Tibial nerve (tissue), 4 donors: Measurements from ENCODE around the gene CNDP1. TPM values are rescaled to one million over a fixed set of nuclear protein-coding genes. Genes with fewer than 3 reads are reported as not detected.

Source experiments
- DNase-seq, 2 donors: peaks; one replicate each; pipeline ENCODE4 v3.0.0-alpha.2; 2019; ENCODE audit warnings: low spot score in 2 of 2
- H3K27ac ChIP-seq, 4 donors: fragments of 200-600 bp; sonication (generic) in 3 of 4; one replicate each; pipeline ENCODE4 v1.5.1; 2017 to 2019; ENCODE audit warnings: mild to moderate bottlenecking in 1 of 4
- H3K27me3 ChIP-seq, 2 donors: fragments of 200-600 bp; sonication (generic) in 1 of 2; one replicate each; pipeline versions ENCODE4 v1.5.1 to v1.6.0; 2017 to 2019
- H3K36me3 ChIP-seq, 3 donors: fragments of 200-600 bp; sonication (generic); one replicate each; pipeline ENCODE4 v1.5.1; 2018 to 2019
- H3K4me1 ChIP-seq, 4 donors: fragments of 200-600 bp; sonication (generic) in 3 of 4; one replicate each; pipeline ENCODE4 v1.5.1; 2017 to 2019
- H3K4me3 ChIP-seq, 4 donors: fragments of 200-600 bp; sonication (generic) in 3 of 4; one replicate each; pipeline ENCODE4 v1.5.1; 2017 to 2019; ENCODE audit warnings: mild to moderate bottlenecking in 1 of 4, moderate library complexity in 1 of 4
- H3K9me3 ChIP-seq, 4 donors: fragments of 200-600 bp; sonication (generic) in 3 of 4; one replicate each; pipeline ENCODE4 v1.5.1; 2017 to 2019
- EP300 ChIP-seq, 2 donors: sonication (generic); formaldehyde crosslinking; IDR thresholded peaks; one replicate each; pipeline ENCODE4 v1.6.1; 2017; ENCODE audit warnings: antibody characterized with exemption in 2 of 2, mild to moderate bottlenecking in 1 of 2
- POLR2A ChIP-seq, 2 donors: fragments of 450-650 bp; IDR thresholded peaks; one replicate each; pipeline ENCODE4 v1.6.1; 2017; ENCODE audit warnings: antibody characterized with exemption in 2 of 2, mild to moderate bottlenecking in 2 of 2, moderate library complexity in 2 of 2
- WGBS, 2 donors: methylation state at CpG; one replicate each; pipeline ENCODE4 v1.1.5; 2018; 5-methylcytosine and 5-hydroxymethylcytosine counted together
- total RNA-seq, 4 donors: library from RNA; depleted of rRNA; stranded (reverse); fragments of >200 nt; gene quantifications; one replicate each; pipeline ENCODE4 v1.1.0, GENCODE V29; 2016
- TF ChIP-seq, protein P1 (sequence below), 5 experiments: fragments of 200-600 bp in 3 of 5; fragments of 450-650 bp in 2 of 5; sonication (generic) in 3 of 5; IDR thresholded peaks; one replicate each; pipeline ENCODE4 v1.5.1; 2016 to 2019; ENCODE audit warnings: antibody characterized with exemption in 5 of 5, mild to moderate bottlenecking in 3 of 5, moderate library complexity in 2 of 5

Gene CNDP1
- total RNA-seq, 4 donors from 2014 or later: 0.22 to 1.0 TPM; not detected in 2

DNA sequence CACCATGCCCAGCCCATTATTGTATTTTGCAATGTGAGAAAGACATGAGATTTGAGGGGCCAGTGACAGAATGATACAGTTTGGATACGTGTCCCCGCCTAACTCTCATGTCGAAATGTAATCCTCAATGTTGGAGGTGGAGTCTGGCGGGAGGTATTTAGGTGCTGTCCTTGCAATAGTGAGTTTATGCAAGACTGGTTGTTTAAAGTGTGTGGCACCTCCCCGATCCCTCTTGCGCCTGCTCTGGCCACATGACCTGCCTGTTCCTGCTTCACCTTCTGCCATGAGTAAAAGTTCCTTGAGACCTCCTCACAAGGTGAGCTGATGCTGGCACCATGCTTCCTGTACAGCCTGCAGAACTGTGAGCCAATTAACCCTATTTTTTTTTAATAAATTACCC, 16.6 kb downstream of the CNDP1 start:
- WGBS, 2 donors: 95 to 97% methylated on average over 6 of the region's 6 CpGs
- Histone ChIP-seq H3K36me3 (no peaks in the 10 kb centered on the region), H3K27ac (no peak overlapping the region), H3K4me3 (no peak overlapping the region), H3K4me1 (peaks cover 0 to 27% (median 8%) of the 10 kb centered on the region in 4 donors), H3K9me3 (peaks cover 0 to 22% (median 3%) of the 10 kb centered on the region in 4 donors), H3K27me3 (no peaks in the 10 kb centered on the region)
- no peak for DNase-seq
- TF ChIP-seq EP300 (IDR thresholded peaks at IDR 0.05) (no peak), POLR2A (IDR thresholded peaks at IDR 0.05) (no peak)
- TF ChIP-seq, protein P1, sequence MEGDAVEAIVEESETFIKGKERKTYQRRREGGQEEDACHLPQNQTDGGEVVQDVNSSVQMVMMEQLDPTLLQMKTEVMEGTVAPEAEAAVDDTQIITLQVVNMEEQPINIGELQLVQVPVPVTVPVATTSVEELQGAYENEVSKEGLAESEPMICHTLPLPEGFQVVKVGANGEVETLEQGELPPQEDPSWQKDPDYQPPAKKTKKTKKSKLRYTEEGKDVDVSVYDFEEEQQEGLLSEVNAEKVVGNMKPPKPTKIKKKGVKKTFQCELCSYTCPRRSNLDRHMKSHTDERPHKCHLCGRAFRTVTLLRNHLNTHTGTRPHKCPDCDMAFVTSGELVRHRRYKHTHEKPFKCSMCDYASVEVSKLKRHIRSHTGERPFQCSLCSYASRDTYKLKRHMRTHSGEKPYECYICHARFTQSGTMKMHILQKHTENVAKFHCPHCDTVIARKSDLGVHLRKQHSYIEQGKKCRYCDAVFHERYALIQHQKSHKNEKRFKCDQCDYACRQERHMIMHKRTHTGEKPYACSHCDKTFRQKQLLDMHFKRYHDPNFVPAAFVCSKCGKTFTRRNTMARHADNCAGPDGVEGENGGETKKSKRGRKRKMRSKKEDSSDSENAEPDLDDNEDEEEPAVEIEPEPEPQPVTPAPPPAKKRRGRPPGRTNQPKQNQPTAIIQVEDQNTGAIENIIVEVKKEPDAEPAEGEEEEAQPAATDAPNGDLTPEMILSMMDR (IDR thresholded peaks at IDR 0.05): no peak

DNA sequence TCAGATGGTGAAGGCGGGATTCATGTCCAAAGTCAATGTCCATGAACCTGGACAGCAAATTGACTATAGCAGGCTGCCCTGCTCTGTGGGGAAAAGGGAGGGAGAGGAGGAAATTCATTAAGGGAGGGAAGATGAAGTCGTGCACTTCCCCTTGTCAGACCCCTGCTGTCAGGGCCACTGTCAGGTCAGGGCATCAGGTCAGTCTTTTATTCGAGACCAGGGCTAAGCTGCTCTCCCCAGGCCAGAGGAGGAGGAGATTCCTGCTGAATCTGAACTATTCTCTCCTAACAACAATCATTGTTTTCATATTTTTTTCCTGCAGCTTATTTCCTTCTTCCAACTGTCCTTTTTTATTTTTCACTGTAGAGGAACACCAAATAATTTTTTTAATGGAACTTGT, 17.2 kb downstream of the CNDP1 start:
- H3K27ac ChIP-seq: no peak overlapping the region
- peaks cover 0 to 21% (median 7%) of the 10 kb centered on the region in 4 donors for H3K4me1 ChIP-seq
- 32 to 41% methylated on average over 3 of the region's 3 CpGs for WGBS, 2 donors
- H3K27me3 ChIP-seq: no peaks in the 10 kb centered on the region
- no peak for DNase-seq
- no peak overlapping the region for H3K4me3 ChIP-seq
- TF ChIP-seq POLR2A (IDR thresholded peaks at IDR 0.05) (no peak), EP300 (IDR thresholded peaks at IDR 0.05) (no peak)
- TF ChIP-seq, protein P1 (IDR thresholded peaks at IDR 0.05): no peak
- no peaks in the 10 kb centered on the region for H3K36me3 ChIP-seq
- H3K9me3 ChIP-seq: peaks cover 0 to 22% (median 3%) of the 10 kb centered on the region in 4 donors

DNA sequence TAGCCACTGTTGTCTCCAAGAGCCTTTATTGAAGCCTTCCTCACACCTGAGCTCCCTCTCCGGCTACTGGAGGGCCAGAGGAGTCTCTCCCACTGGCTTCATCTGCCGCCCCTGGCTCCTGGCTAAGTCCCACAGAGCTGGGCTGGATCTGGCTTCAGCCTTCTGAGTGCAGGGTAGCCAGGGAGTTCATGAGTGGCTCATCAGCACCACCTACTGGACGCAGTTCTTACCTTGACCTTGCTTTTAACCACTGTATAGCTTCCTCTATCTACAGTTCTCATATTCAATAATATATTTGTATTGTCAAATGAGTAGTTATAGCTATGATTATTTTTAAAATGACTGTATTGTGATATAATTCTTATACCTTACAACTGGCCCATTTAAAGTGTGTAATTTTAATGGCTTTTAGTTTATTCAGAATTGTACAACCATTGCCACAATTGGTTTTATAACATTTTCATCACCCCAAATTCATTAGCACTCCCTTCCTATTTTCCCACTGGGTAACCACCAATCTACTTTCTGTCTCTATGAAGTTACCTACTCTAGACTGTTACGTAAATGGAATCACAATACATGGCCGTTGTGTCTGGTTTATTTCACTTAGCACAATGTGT, 17.7 kb downstream of the CNDP1 start:
- Histone ChIP-seq H3K4me3 (no peak overlapping the region), H3K27ac (no peak overlapping the region), H3K27me3 (no peaks in the 10 kb centered on the region), H3K36me3 (no peaks in the 10 kb centered on the region), H3K9me3 (peaks cover 0 to 22% (median 3%) of the 10 kb centered on the region in 4 donors), H3K4me1 (peaks cover 0 to 15% (median 4%) of the 10 kb centered on the region in 4 donors)
- DNase-seq: peak; percentile 83 to 97
- TF ChIP-seq, protein P1 (IDR thresholded peaks at IDR 0.05): peak; percentile 72 to 83 (median 75)
- no peak for TF ChIP-seq POLR2A (IDR thresholded peaks at IDR 0.05)
- 24 to 26% methylated on average over 5 of the region's 5 CpGs for WGBS, 2 donors

DNA sequence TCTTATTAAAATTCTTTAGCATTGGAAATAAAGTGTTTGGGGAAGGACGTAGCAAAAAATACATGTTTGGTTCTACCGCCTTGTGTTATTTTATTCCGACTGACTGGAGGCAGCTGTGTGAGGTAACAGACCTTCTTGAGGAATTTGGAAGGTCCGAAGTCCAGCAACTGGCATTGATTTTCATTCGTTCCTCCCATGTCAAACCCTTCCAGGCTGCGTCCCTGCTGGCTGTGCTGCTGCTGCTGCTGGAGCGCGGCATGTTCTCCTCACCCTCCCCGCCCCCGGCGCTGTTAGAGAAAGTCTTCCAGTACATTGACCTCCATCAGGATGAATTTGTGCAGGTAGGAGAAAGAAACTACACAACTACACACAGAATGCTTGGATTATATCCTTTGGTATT, 21.8 kb downstream of the CNDP1 start:
- H3K4me1 ChIP-seq: peaks cover 0 to 7% (median 0%) of the 10 kb centered on the region in 4 donors
- no peaks in the 10 kb centered on the region for H3K9me3 ChIP-seq
- DNase-seq: no peak
- no peaks in the 10 kb centered on the region for H3K27me3 ChIP-seq
- no peak for TF ChIP-seq POLR2A (IDR thresholded peaks at IDR 0.05)
- no peak for TF ChIP-seq EP300 (IDR thresholded peaks at IDR 0.05)
- no peak overlapping the region for H3K4me3 ChIP-seq
- WGBS, 2 donors: 85 to 89% methylated on average over 11 of the region's 11 CpGs
- H3K36me3 ChIP-seq: no peaks in the 10 kb centered on the region
- H3K27ac ChIP-seq: no peak overlapping the region

DNA sequence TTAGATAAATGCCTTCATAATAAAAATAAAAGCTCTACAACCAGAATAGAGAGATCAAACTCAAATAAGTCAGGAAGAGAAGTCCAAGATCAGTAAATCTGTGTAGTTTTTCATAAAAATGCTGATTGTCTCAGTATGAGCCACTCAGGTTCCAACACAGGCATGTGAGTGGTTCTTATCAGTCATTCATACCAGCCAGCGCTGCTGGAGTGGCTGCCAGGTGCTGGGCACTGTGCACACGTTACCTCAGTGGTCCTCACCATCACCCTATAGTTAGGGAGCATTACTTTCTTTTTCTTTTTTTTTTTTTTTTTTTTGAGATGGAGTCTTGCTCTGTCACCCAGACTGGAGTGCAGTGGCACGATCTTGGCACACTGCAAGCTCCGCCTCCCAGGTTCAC, 23.8 kb downstream of the CNDP1 start:
- no peaks in the 10 kb centered on the region for H3K27me3 ChIP-seq
- DNase-seq: no peak
- H3K4me3 ChIP-seq: no peak overlapping the region
- H3K36me3 ChIP-seq: no peaks in the 10 kb centered on the region
- no peaks in the 10 kb centered on the region for H3K9me3 ChIP-seq
- TF ChIP-seq, protein P1 (IDR thresholded peaks at IDR 0.05): no peak
- no peak for TF ChIP-seq POLR2A (IDR thresholded peaks at IDR 0.05)
- TF ChIP-seq EP300 (IDR thresholded peaks at IDR 0.05): no peak
- H3K4me1 ChIP-seq: no peaks in the 10 kb centered on the region
- H3K27ac ChIP-seq: no peak overlapping the region
- 75 to 93% methylated on average over 4 of the region's 4 CpGs for WGBS, 2 donors
